HepG2 (cell line): ENCODE measurements around the gene FCAMR. TPM values are rescaled to one million over a fixed set of nuclear protein-coding genes. Genes with fewer than 3 reads are reported as not detected.

Source experiments
- ATAC-seq: fragments of 200-7000 bp; cut with Tn5 transposase; 3 replicates; pipeline ENCODE4 v1.9.1; 2020; ENCODE audit warnings: mild to moderate bottlenecking, moderate library complexity
- BruUV-seq: library from RNA; stranded (reverse); fragments of 400-500 nt; replicated peaks from 2 replicates; lab custom pipeline; 2021; lab: Mats Ljungman, UMichigan
- CTCF ChIA-PET: fragments of 300-600 bp; formaldehyde crosslinking; extraction: SDS; loops from one replicate; lab custom pipeline; 2021; ENCODE audit warnings: low total read pairs, inconsistent platforms, low intra/inter-chr PET ratio; lab: Yijun Ruan, JAX
- POLR2A ChIA-PET: fragments of 350-600 bp; sonication (Branson Sonifier 250); formaldehyde crosslinking; loops from one replicate; lab custom pipeline; 2020; ENCODE audit warnings: antibody characterized with exemption, inconsistent platforms; lab: Yijun Ruan, JAX
- DNase-seq: peaks from one replicate; pipeline ENCODE4 v3.0.0-alpha.2; 2015; ENCODE audit warnings: low spot score
- FAIRE-seq: peaks from 3 replicates; lab custom pipeline; 2011; peaks lifted over from hg19 to GRCh38; lab: Jason Lieb, UNC
- H2AFZ ChIP-seq: one replicate; pipeline ENCODE4 v1.6.1; 2011; ENCODE audit warnings: low read length, inconsistent platforms
- H3K27ac ChIP-seq: fragments of 300-600 bp; 3 replicates; pipeline ENCODE4 v1.8.0; 2011; ENCODE audit warnings: mixed run types, mild to moderate bottlenecking, mixed read lengths, low read length, inconsistent platforms; ENCODE audit not compliant: insufficient read depth; ENCODE audit errors: extremely low read length
- H3K27me3 ChIP-seq, 2 experiments: fragments of 200-600 bp in 1 of 2; 2 replicates in 1 of 2; 3 replicates in 1 of 2; pipeline versions ENCODE4 v1.6.0 to v1.8.0; 2011; ENCODE audit warnings: low read length in 2 of 2, mild to moderate bottlenecking in 2 of 2, moderate library complexity in 2 of 2, inconsistent platforms in 1 of 2; ENCODE audit not compliant: insufficient read depth in 2 of 2, control insufficient read depth in 1 of 2
- H3K36me3 ChIP-seq, 2 experiments: fragments of 200-600 bp in 1 of 2; replicated peaks in 1 of 2; 2 replicates in 1 of 2; 3 replicates in 1 of 2; pipeline versions ENCODE4 v1.5.1 to v1.8.0; 2011; ENCODE audit warnings: low read length in 2 of 2, inconsistent platforms in 1 of 2; ENCODE audit not compliant: insufficient read depth in 2 of 2, control insufficient read depth in 1 of 2
- H3K4me1 ChIP-seq: 2 replicates; pipeline ENCODE4 v1.5.1; 2012; ENCODE audit warnings: low read length, inconsistent platforms; ENCODE audit not compliant: insufficient read depth
- H3K4me2 ChIP-seq: 2 replicates; pipeline ENCODE4 v1.6.0; 2011; ENCODE audit warnings: low read depth, low read length, inconsistent platforms
- H3K4me3 ChIP-seq, 3 experiments: fragments of 200-600 bp in 1 of 3; sonication (generic), shearing (Covaris generic) in 1 of 3; replicated peaks in 1 of 3; 2 replicates each; pipeline ENCODE4 v1.5.1; 2011 to 2016; ENCODE audit warnings: low read length in 3 of 3, inconsistent platforms in 2 of 3, low read depth in 2 of 3, mild to moderate bottlenecking in 2 of 3, control low read depth in 1 of 3, mixed read lengths in 1 of 3; ENCODE audit not compliant: insufficient read depth in 1 of 3
- H3K79me2 ChIP-seq: one replicate; pipeline ENCODE4 v1.6.1; 2011; ENCODE audit warnings: low read length, inconsistent platforms; ENCODE audit not compliant: insufficient read depth
- H3K9ac ChIP-seq: 2 replicates; pipeline ENCODE4 v1.6.0; 2011; ENCODE audit warnings: mild to moderate bottlenecking, low read depth, low read length, inconsistent platforms; ENCODE audit not compliant: insufficient read depth
- H3K9me3 ChIP-seq: 2 replicates; pipeline ENCODE4 v1.5.1; 2012; ENCODE audit warnings: mild to moderate bottlenecking, low read length
- H4K20me1 ChIP-seq: 2 replicates; pipeline ENCODE4 v1.6.0; 2011; ENCODE audit warnings: inconsistent platforms, mild to moderate bottlenecking, low read length, moderate library complexity; ENCODE audit not compliant: insufficient read depth
- AGO2 ChIP-seq: fragments of 200-400 bp; formaldehyde crosslinking; optimal IDR thresholded peaks from 2 replicates; pipeline ENCODE3; 2017; ENCODE audit warnings: mild to moderate bottlenecking, low read depth, low read length, moderate library complexity
- BRF2 ChIP-seq: sonication (generic); formaldehyde crosslinking; IDR thresholded peaks from 2 replicates; pipeline ENCODE4 v1.8.1; 2022; ENCODE audit warnings: mild to moderate bottlenecking, missing genetic modification reagents
- DNMT3B ChIP-seq: conservative IDR thresholded peaks from 2 replicates; pipeline ENCODE4 v1.6.1; 2016; ENCODE audit warnings: missing biosample characterization, control low read depth
- ELF1 ChIP-seq: sonication (generic); formaldehyde crosslinking; IDR thresholded peaks from 2 replicates; pipeline ENCODE4 v1.4.0; 2020; ENCODE audit warnings: missing genetic modification reagents
- KDM6A ChIP-seq: IDR thresholded peaks from 2 replicates; pipeline ENCODE4 v1.6.1; 2016; ENCODE audit warnings: low read depth
- PATZ1 ChIP-seq: sonication (generic); formaldehyde crosslinking; IDR thresholded peaks from 2 replicates; pipeline ENCODE4 v1.4.0; 2020; ENCODE audit warnings: missing genetic modification reagents
- PCBP2 ChIP-seq: fragments of 200-400 bp; formaldehyde crosslinking; optimal IDR thresholded peaks from 2 replicates; pipeline ENCODE3; 2018; ENCODE audit warnings: low read length, low read depth; ENCODE audit not compliant: poor library complexity, severe bottlenecking
- PPARG ChIP-seq: conservative IDR thresholded peaks from 2 replicates; pipeline ENCODE4 v1.6.1; 2016; ENCODE audit warnings: missing biosample characterization, missing genetic modification reagents
- XRCC5 ChIP-seq: fragments of 200-400 bp; formaldehyde crosslinking; optimal IDR thresholded peaks from 2 replicates; pipeline ENCODE3; 2017; ENCODE audit warnings: mild to moderate bottlenecking, low read length
- ZFP62 ChIP-seq: sonication (generic); formaldehyde crosslinking; IDR thresholded peaks from 2 replicates; pipeline ENCODE4 v1.4.0; 2020; ENCODE audit warnings: missing genetic modification reagents
- ZHX2 ChIP-seq, 2 experiments: sonication (generic) in 1 of 2; formaldehyde crosslinking in 1 of 2; IDR thresholded peaks; 2 replicates each; pipeline versions ENCODE4 v1.6.1 to v1.9.0; 2014 to 2022; ENCODE audit warnings: antibody characterized with exemption in 1 of 2, borderline replicate concordance in 1 of 2, inconsistent platforms in 1 of 2, low read depth in 1 of 2, missing genetic modification reagents in 1 of 2
- ZNF24 ChIP-seq: fragments of 450-650 bp; IDR thresholded peaks from 2 replicates; pipeline ENCODE4 v1.6.1; 2017; ENCODE audit warnings: antibody characterized with exemption, mild to moderate bottlenecking
- ZNF260 ChIP-seq: sonication (generic); formaldehyde crosslinking; IDR thresholded peaks from 2 replicates; pipeline ENCODE4 v1.4.0; 2020; ENCODE audit warnings: missing genetic modification reagents, low read depth, mild to moderate bottlenecking, borderline replicate concordance
- ZNF564 ChIP-seq: sonication (generic); formaldehyde crosslinking; IDR thresholded peaks from 2 replicates; pipeline ENCODE4 v1.8.1; 2023; ENCODE audit warnings: mild to moderate bottlenecking, missing genetic modification reagents
- WGBS: methylation state at CpG from one replicate; pipeline ENCODE4 v1.1.6; 2017; ENCODE audit warnings: low lambda C conversion rate; 5-methylcytosine and 5-hydroxymethylcytosine counted together
- in situ Hi-C: cut with HindIII; loops from 2 replicates; pipeline ENCODE4 v1.10.0; 2017; ENCODE audit warnings: low pct_unique_long_range_greater_than_20kb; ENCODE audit not compliant: extremely low pct_ligation_motif_present
- intact Hi-C: fragments of 100-400 bp; cut with micrococcal nuclease; formaldehyde crosslinking; loops from one replicate; pipeline ENCODE4 v1.10.0; 2022; ENCODE audit not compliant: unreplicated experiment
- polyA plus RNA-seq, 8 experiments: library from polyadenylated mRNA; depleted of rRNA in 3 of 8; stranded (reverse) in 7 of 8; unstranded in 1 of 8; fragments of >200 nt; fragmentation: Illumina TruSeq in 4 of 8; extraction: Trizol in 4 of 8; gene quantifications; 2 replicates each; pipeline versions ENCODE4 v1.2.1 to v1.2.3, GENCODE V29; 2011 to 2016; ENCODE audit warnings: low read depth in 4 of 8, missing spikeins in 1 of 8, mixed read lengths in 1 of 8; ENCODE audit not compliant: insufficient read depth in 1 of 8
- total RNA-seq, 5 experiments: library from RNA; depleted of rRNA; stranded (reverse); fragments of >200 nt; fragmentation: Illumina TruSeq; extraction: Trizol; gene quantifications; 2 replicates each; pipeline ENCODE4 v1.2.3, GENCODE V29; 2016; ENCODE audit warnings: low read depth in 1 of 5
- TF ChIP-seq, protein P1 (sequence below): sonication (generic); formaldehyde crosslinking; IDR thresholded peaks from 2 replicates; pipeline ENCODE4 v1.8.0; 2022; ENCODE audit warnings: missing genetic modification reagents, low read depth, mild to moderate bottlenecking, borderline replicate concordance

The FCAMR gene
- total and polyA plus RNA-seq, 2 of the 13 experiments (the other 11 are each of a cell fraction or from before 2014, with no cell fraction given), result not detected

- TF ChIP-seq AGO2, result no peak
- no peak for TF ChIP-seq ZHX2 (IDR thresholded peaks at IDR 0.05; ENCODE audit: low read depth)
- TF ChIP-seq ZHX2 (CRISPR knock-in tag; IDR thresholded peaks at IDR 0.05; ENCODE audit: borderline replicate concordance), result no peak
- TF ChIP-seq XRCC5, result no peak
- TF ChIP-seq ELF1, result no peak
These were observed 16.6 kb upstream of the FCAMR start (continued) for GRCh38 chr1:206986885-206987284.

DNA sequence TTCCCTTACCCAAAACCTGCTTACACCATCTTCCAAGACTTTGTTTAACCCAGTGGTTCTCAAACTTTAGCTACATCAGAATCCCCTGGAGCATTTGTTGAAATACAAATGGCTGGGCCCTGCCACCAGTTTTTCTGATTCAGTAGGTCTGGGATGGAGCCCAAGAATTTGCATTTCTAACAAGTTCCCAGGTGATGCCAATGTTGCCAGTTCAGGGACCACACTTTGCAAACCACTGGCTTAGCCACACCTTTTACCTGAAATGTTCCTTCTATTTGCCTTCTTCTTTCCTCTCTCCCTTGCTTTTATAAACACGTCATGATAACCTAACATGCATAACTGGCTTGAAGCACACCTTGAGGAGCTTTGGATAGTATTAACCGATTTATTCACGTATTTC lies 16.1 kb upstream of the FCAMR start:
- CTCF ChIA-PET, result no interaction called here
- TF ChIP-seq PATZ1 (no peak), DNMT3B (CRISPR knock-in tag) (no peak), BRF2 (CRISPR knock-in tag) (no peak), ZNF260 (CRISPR knock-in tag) (no peak), ZNF564 (no peak), KDM6A (CRISPR knock-in tag) (no peak), ZFP62 (CRISPR knock-in tag) (no peak), PPARG (CRISPR knock-in tag) (no peak), PCBP2 (no peak), ZNF24 (no peak)
- TF ChIP-seq, protein P1, sequence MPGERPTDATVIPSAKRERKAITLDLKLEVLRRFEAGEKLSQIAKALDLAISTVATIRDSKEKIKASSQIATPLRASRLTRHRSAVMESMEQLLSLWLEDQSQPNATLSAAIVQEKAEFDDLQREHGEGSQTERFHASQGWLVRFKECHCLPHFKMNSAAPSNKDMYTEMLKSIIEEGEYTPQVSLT (CRISPR knock-in tag), result no peak
- TF ChIP-seq, all 625 proteins: peak for 0
- no peak for DNase-seq
- no peaks in the 10 kb centered on the region for H3K79me2 ChIP-seq
- no peaks in the 10 kb centered on the region for H4K20me1 ChIP-seq
- no peaks in the 10 kb centered on the region for H3K9me3 ChIP-seq
- no peak overlapping the region for H3K9ac ChIP-seq
- FAIRE-seq, result no peak
- no peak overlapping the region for H3K27ac ChIP-seq
- in situ Hi-C loops, result loop anchor here (10.0 kb wide), 1 partner anchor 252 kb away; no protein-coding TSS in a partner anchor
- no peak overlapping the region for H2AFZ ChIP-seq
- no peaks in the 10 kb centered on the region for H3K36me3 ChIP-seq
- intact Hi-C loops, result no loop called here
- 1% methylated on average over 3 of the region's 3 CpGs for WGBS
- H3K4me1 ChIP-seq, result no peaks in the 10 kb centered on the region
- H3K4me3 ChIP-seq, result no peak overlapping the region
- no peak overlapping the region for H3K4me2 ChIP-seq
- no TSS peak for BruUV-seq
- POLR2A ChIA-PET, result no interaction called here
- peaks cover 3 to 32% of the 10 kb centered on the region in 2 experiments; a peak in 3 of 5 replicates for H3K27me3 ChIP-seq
- ATAC-seq, result no peak
